HepG2 (cell line): ENCODE data around the gene PDLIM5. TPM values are rescaled to one million over a fixed set of nuclear protein-coding genes. Genes with fewer than 3 reads are reported as not detected.
A peak's percentile ranks its signal among the peaks of the same experiment; 100 is the strongest.

ENCODE experiments used
- CREBL2 ChIP-seq: sonication (generic); formaldehyde crosslinking; IDR thresholded peaks from 2 replicates; pipeline ENCODE4 v1.8.1; 2023; ENCODE audit warnings: missing genetic modification reagents, mild to moderate bottlenecking, borderline replicate concordance
- DMAP1 ChIP-seq: IDR thresholded peaks from 2 replicates; pipeline ENCODE4 v1.6.1; 2016
- EEA1 ChIP-seq: sonication (generic); formaldehyde crosslinking; IDR thresholded peaks from 2 replicates; pipeline ENCODE4 v1.5.1; 2020; ENCODE audit warnings: mild to moderate bottlenecking, missing genetic modification reagents, borderline replicate concordance
- ELF4 ChIP-seq: sonication (generic); formaldehyde crosslinking; IDR thresholded peaks from 2 replicates; pipeline ENCODE4 v1.5.0; 2020; ENCODE audit warnings: missing genetic modification reagents, mild to moderate bottlenecking, moderate library complexity, borderline replicate concordance
- FOXC1 ChIP-seq: sonication (generic); formaldehyde crosslinking; IDR thresholded peaks from 2 replicates; pipeline ENCODE4 v1.8.0; 2022; ENCODE audit warnings: mild to moderate bottlenecking, missing genetic modification reagents, borderline replicate concordance
- ISL2 ChIP-seq: sonication (generic); formaldehyde crosslinking; IDR thresholded peaks from 2 replicates; pipeline ENCODE4 v1.5.0; 2020; ENCODE audit warnings: missing genetic modification reagents
- KIAA2018 ChIP-seq: sonication (generic); formaldehyde crosslinking; IDR thresholded peaks from 2 replicates; pipeline ENCODE4 v1.5.0; 2020; ENCODE audit warnings: mild to moderate bottlenecking, missing genetic modification reagents, borderline replicate concordance
- MTF1 ChIP-seq: sonication (generic); formaldehyde crosslinking; IDR thresholded peaks from 2 replicates; pipeline ENCODE4 v1.5.0; 2020; ENCODE audit warnings: missing genetic modification reagents
- NFE2L1 ChIP-seq: sonication (generic); formaldehyde crosslinking; IDR thresholded peaks from 2 replicates; pipeline ENCODE4 v1.4.0; 2020; ENCODE audit warnings: missing genetic modification reagents, mild to moderate bottlenecking, borderline replicate concordance
- RCOR2 ChIP-seq: IDR thresholded peaks from 2 replicates; pipeline ENCODE4 v1.6.1; 2016; ENCODE audit warnings: missing biosample characterization, missing genetic modification reagents
- SMAD3 ChIP-seq: sonication (generic); formaldehyde crosslinking; IDR thresholded peaks from 2 replicates; pipeline ENCODE4 v1.4.0; 2020; ENCODE audit warnings: missing genetic modification reagents
- SMAD9 ChIP-seq: sonication (generic); formaldehyde crosslinking; IDR thresholded peaks from 2 replicates; pipeline ENCODE4 v1.5.1; 2020; ENCODE audit warnings: mild to moderate bottlenecking, missing genetic modification reagents
- SRSF1 ChIP-seq: fragments of 200-400 bp; formaldehyde crosslinking; optimal IDR thresholded peaks from 2 replicates; pipeline ENCODE3; 2017; ENCODE audit warnings: mild to moderate bottlenecking, low read depth, low read length, moderate library complexity
- TEAD3 ChIP-seq: optimal IDR thresholded peaks from 2 replicates; pipeline ENCODE3; 2016; ENCODE audit warnings: borderline replicate concordance
- ZNF281 ChIP-seq: sonication (generic); formaldehyde crosslinking; IDR thresholded peaks from 2 replicates; pipeline ENCODE4 v1.4.0; 2020; ENCODE audit warnings: missing genetic modification reagents, borderline replicate concordance
- ZNF589 ChIP-seq: sonication (generic); formaldehyde crosslinking; conservative IDR thresholded peaks from 2 replicates; pipeline ENCODE4 v1.8.0; 2022; ENCODE audit warnings: mild to moderate bottlenecking, moderate library complexity, missing genetic modification reagents
- ZNF615 ChIP-seq: sonication (generic); formaldehyde crosslinking; IDR thresholded peaks from 2 replicates; pipeline ENCODE4 v1.5.0; 2020; ENCODE audit warnings: mild to moderate bottlenecking, missing genetic modification reagents, borderline replicate concordance
- ZNF891 ChIP-seq: sonication (generic); formaldehyde crosslinking; IDR thresholded peaks from 2 replicates; pipeline ENCODE4 v1.5.0; 2020; ENCODE audit warnings: mild to moderate bottlenecking, missing genetic modification reagents
- ZUFSP ChIP-seq: sonication (generic); formaldehyde crosslinking; IDR thresholded peaks from 2 replicates; pipeline ENCODE4 v1.9.0; 2021; ENCODE audit warnings: missing genetic modification reagents, mild to moderate bottlenecking, borderline replicate concordance
- polyA plus RNA-seq, 8 experiments: library from polyadenylated mRNA; depleted of rRNA in 3 of 8; stranded (reverse) in 7 of 8; unstranded in 1 of 8; fragments of >200 nt; fragmentation: Illumina TruSeq in 4 of 8; extraction: Trizol in 4 of 8; gene quantifications; 2 replicates each; pipeline versions ENCODE4 v1.2.1 to v1.2.3, GENCODE V29; 2011 to 2016; ENCODE audit warnings: low read depth in 4 of 8, missing spikeins in 1 of 8, mixed read lengths in 1 of 8; ENCODE audit not compliant: insufficient read depth in 1 of 8
- total RNA-seq, 5 experiments: library from RNA; depleted of rRNA; stranded (reverse); fragments of >200 nt; fragmentation: Illumina TruSeq; extraction: Trizol; gene quantifications; 2 replicates each; pipeline ENCODE4 v1.2.3, GENCODE V29; 2016; ENCODE audit warnings: low read depth in 1 of 5

The PDLIM5 gene
- total and polyA plus RNA-seq, 2 of the 13 experiments (the other 11 are each of a cell fraction or from before 2014, with no cell fraction given): 52.8 to 119 TPM

GRCh38 chr4:94428884-94429283, 22.9 kb upstream of the PDLIM5 start (continued):
- TF ChIP-seq ZNF281 (CRISPR knock-in tag) (no peak; the same call in 1 of the 2 replicates), SMAD3 (CRISPR knock-in tag) (peak; percentile 43; the same call in 1 of the 2 replicates), FOXC1 (no peak), ZNF615 (CRISPR knock-in tag) (no peak), NFE2L1 (CRISPR knock-in tag) (no peak), KIAA2018 (CRISPR knock-in tag) (no peak), ZNF891 (no peak), ZUFSP (no peak), SMAD9 (CRISPR knock-in tag) (no peak), RCOR2 (peak; percentile 90), ISL2 (CRISPR knock-in tag) (peak; percentile 88), CREBL2 (CRISPR knock-in tag) (no peak), ELF4 (CRISPR knock-in tag) (no peak), ZNF589 (CRISPR knock-in tag) (no peak), EEA1 (no peak), TEAD3 (peak; percentile 79), DMAP1 (no peak), MTF1 (CRISPR knock-in tag) (no peak), SRSF1 (no peak)
